IgD-negative memory B cell (primary cell): ENCODE measurements around the gene EXT2. TPM values are rescaled to one million over a fixed set of nuclear protein-coding genes. Genes with fewer than 3 reads are reported as not detected.
A peak's percentile ranks its signal among the peaks of the same experiment; 100 is the strongest.

Experiments used
- H3K27ac Mint-ChIP-seq, 3 donors: one replicate each; pipeline ENCODE4 v1.8.0; 2020 to 2022; ENCODE audit warnings: mild to moderate bottlenecking in 3 of 3, mixed read lengths in 3 of 3, moderate library complexity in 1 of 3
- H3K27me3 Mint-ChIP-seq: one replicate; pipeline ENCODE4 v1.8.0; 2021; ENCODE audit warnings: mixed read lengths
- H3K36me3 Mint-ChIP-seq: one replicate; pipeline ENCODE4 v1.8.0; 2020; ENCODE audit warnings: mild to moderate bottlenecking, mixed read lengths
- H3K4me1 Mint-ChIP-seq, 3 donors: one replicate each; pipeline ENCODE4 v1.8.0; 2020 to 2022; ENCODE audit warnings: mixed read lengths in 3 of 3, mild to moderate bottlenecking in 1 of 3
- H3K4me3 Mint-ChIP-seq, 4 donors: one replicate each; pipeline ENCODE4 v1.8.0; 2020 to 2022; ENCODE audit warnings: mild to moderate bottlenecking in 4 of 4, mixed read lengths in 4 of 4, moderate library complexity in 3 of 4
- H3K9me3 Mint-ChIP-seq, 3 donors: one replicate each; pipeline ENCODE4 v1.8.0; 2020 to 2021; ENCODE audit warnings: mixed read lengths in 3 of 3, mild to moderate bottlenecking in 1 of 3
- polyA plus RNA-seq: library from polyadenylated mRNA; unstranded; fragments of 300-500 nt; fragmentation: Illumina TruSeq; gene quantifications from one replicate; pipeline ENCODE4 v1.2.3, GENCODE V29; 2021

EXT2 gene
- polyA plus RNA-seq, 1 donor from 2014 or later: 21.9 TPM

DNA sequence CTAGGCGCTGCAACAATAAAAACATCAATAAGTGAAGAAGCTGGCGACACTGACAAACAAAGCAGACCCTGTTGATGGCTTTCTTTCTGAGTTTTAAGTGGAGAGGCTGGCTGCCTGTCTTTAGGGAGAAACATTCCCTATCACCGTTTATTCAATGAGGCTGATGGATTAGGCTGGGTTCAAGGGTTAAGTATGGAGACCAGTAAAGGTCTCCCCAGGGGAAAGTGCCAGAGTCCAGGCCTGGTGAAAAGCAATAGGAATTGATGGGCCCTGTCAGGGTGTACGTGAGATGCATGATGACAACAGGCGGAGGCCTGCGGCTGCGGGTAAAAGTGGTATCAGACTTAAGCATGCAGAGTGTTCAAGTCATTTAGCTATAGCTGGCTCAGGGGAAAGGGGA is 111.8 kb downstream of the EXT2 start:
- H3K36me3 Mint-ChIP-seq: peaks cover 34% of the 10 kb centered on the region
- H3K27ac Mint-ChIP-seq: no peak overlapping the region
- H3K27me3 Mint-ChIP-seq: no peaks in the 10 kb centered on the region
- no peaks in the 10 kb centered on the region for H3K4me1 Mint-ChIP-seq
- H3K4me3 Mint-ChIP-seq: no peak overlapping the region
- peaks cover 1 to 18% (median 3%) of the 10 kb centered on the region in 3 donors for H3K9me3 Mint-ChIP-seq

DNA sequence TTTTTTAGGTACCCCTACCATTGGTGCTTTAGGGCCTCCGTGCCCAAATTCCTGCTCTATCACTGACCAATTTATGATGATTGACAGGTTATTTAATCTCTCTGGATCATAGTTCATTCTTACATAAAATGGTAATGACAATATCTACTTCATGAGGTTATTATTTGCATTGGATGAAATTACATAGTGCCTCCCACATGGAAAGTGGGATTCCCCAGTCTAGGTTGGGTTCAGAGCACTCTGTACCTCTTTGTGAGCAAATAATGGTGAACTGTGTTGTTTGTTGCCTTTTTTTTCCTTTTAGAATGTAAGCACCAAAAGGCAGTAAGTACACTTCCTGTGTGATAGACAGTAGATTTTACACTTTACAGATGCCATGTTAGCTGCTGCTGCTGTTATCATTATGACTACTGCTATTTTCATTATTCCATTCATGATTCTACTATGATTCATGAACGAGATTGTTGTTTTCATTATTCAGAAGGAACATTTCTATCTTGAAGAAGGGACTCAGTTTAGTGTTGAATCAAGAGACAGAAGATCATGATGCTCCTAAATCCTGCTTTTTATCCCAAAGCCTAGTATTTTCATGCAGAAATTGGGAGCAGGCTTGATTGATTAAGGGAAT is 113.6 kb downstream of the EXT2 start:
- Mint-ChIP-seq H3K27me3 (no peaks in the 10 kb centered on the region), H3K27ac (peak overlapping the region in 1 of 3 donors; percentile 47), H3K4me3 (no peak overlapping the region), H3K9me3 (peaks cover 3 to 23% (median 3%) of the 10 kb centered on the region in 3 donors), H3K4me1 (no peaks in the 10 kb centered on the region), H3K36me3 (peaks cover 37% of the 10 kb centered on the region)

DNA sequence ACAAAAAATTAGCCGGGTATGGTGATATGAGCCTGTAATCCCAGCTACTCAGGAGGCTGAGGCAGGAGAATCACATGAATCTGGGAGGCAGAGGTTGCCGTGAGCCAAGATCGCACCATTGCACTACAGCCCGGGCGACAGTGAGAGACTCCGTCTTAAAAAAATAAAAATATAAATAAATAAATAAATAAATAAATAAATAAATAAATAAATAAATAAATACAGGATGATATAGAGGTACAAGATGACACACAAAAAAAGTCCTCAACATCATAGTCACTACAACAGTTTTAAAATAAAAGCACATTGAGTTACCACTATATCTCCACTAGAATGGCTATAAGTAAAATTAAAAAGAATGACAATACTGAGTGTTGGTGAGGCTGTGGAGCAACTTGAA is 116.7 kb downstream of the EXT2 start:
- H3K27me3 Mint-ChIP-seq: no peaks in the 10 kb centered on the region
- peak overlapping the region in 1 of 3 donors; percentile 1 for H3K27ac Mint-ChIP-seq
- no peak overlapping the region for H3K4me3 Mint-ChIP-seq

DNA sequence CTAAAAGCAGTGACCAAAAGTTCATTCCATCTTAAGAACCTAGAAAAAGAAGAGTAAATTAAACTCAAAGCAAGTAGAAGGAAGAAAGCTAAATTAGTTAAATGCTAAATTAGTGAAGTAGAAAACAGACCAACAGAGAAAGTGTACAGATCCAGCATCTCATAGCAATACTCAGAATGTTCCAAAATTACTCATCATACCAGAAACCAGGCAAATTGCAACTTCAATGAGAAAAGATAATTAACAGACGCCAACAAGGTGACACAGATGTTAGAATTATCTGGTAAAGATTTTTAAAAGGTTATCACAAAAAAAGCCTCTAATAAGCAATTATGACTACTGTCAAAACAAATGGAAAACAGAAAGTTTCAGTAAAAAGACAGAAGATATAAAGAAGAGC is 117.7 kb downstream of the EXT2 start:
- Mint-ChIP-seq H3K27me3 (no peaks in the 10 kb centered on the region), H3K27ac (peak overlapping the region in 1 of 3 donors; percentile 39), H3K4me1 (no peaks in the 10 kb centered on the region), H3K4me3 (no peak overlapping the region), H3K36me3 (peaks cover 36% of the 10 kb centered on the region), H3K9me3 (peaks cover 3 to 23% (median 5%) of the 10 kb centered on the region in 3 donors)

More for the DNA sequence above, 116.7 kb downstream of the EXT2 start:
- Mint-ChIP-seq H3K9me3 (peaks cover 3 to 23% (median 5%) of the 10 kb centered on the region in 3 donors), H3K4me1 (no peaks in the 10 kb centered on the region), H3K36me3 (peaks cover 38% of the 10 kb centered on the region)

DNA sequence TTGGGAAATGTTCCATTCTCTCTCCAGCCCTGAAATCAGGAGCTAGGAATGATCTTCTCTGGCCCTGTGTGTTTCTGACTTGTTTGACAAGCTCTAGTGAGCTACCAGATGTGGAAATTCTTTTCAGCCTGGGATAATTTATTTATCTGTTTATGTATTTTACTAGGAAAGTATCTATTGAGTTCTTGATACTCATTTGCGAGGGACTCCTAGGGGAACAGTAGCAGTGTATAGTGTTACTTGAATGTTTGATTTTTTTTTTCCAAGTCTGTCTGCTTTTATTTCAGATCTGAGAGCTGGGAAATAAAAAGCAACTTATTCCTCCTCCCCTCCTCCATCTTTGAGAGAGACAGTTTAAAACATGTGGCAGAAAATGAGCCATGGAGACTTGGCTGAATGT is 122.0 kb downstream of the EXT2 start:
- peaks cover 2 to 4% (median 2%) of the 10 kb centered on the region in 3 donors for H3K9me3 Mint-ChIP-seq
- no peak overlapping the region for H3K27ac Mint-ChIP-seq
- peaks cover 25% of the 10 kb centered on the region for H3K36me3 Mint-ChIP-seq
- H3K4me1 Mint-ChIP-seq: no peaks in the 10 kb centered on the region
- no peak overlapping the region for H3K4me3 Mint-ChIP-seq
- no peaks in the 10 kb centered on the region for H3K27me3 Mint-ChIP-seq

DNA sequence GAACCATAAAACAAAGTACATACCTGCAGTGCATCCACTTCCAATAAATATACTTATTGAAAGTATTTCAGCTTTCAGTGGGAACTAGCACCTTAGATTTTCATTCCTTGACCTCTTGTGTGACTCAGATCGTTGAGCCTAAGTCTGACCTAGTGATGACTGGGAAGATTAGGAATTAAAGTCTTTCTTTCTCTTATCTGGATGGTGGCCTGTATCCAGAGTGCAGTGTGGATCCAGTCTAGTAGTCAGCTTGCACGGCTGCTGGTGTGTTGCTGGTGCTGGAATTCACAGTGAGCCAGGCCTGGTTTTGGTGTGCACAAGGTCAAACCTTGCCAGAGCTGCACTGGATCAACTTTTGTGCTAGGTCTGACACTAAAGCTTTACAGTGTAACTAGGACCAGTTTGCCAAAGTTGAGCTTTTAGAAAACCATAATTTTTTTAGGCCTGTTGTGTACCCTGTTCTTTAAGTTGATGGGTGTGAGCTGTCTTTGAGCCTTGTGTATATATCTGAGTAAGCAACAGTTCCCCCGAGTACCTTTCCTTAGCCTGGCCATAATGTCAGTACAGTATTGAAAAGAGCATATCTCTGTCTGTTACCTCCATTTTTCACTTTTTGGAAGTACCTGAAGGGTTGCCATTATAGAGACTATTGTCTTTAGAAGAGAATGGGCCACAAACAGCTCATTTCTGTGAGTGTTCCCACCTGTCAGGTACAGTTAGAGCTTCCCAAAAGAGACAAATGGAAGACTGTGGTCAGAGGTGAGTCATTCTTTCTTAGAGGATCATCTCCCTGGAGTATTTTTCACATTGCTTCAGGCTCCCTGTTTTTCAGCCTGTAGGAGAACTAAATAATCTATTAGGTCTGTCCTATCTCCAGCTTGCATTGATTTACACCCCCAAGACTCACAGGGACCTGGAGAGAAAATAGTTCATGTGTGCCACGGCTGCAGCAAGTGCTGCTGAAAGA is 124.6 kb downstream of the EXT2 start:
- no peak overlapping the region for H3K4me3 Mint-ChIP-seq
- no peaks in the 10 kb centered on the region for H3K27me3 Mint-ChIP-seq
- peaks cover 29% of the 10 kb centered on the region for H3K36me3 Mint-ChIP-seq
- H3K27ac Mint-ChIP-seq: no peak overlapping the region
- H3K9me3 Mint-ChIP-seq: no peaks in the 10 kb centered on the region
- H3K4me1 Mint-ChIP-seq: no peaks in the 10 kb centered on the region

GRCh38 chr11:44221456-44221855 is 126.0 kb downstream of the EXT2 start:
- Mint-ChIP-seq H3K4me3 (no peak overlapping the region), H3K27ac (no peak overlapping the region), H3K9me3 (no peaks in the 10 kb centered on the region), H3K4me1 (no peaks in the 10 kb centered on the region), H3K27me3 (no peaks in the 10 kb centered on the region), H3K36me3 (peaks cover 28% of the 10 kb centered on the region)

GRCh38 chr11:44221992-44222391 is 126.5 kb downstream of the EXT2 start:
- Mint-ChIP-seq H3K27ac (no peak overlapping the region), H3K4me1 (peaks cover 0 to 4% (median 0%) of the 10 kb centered on the region in 3 donors), H3K27me3 (no peaks in the 10 kb centered on the region), H3K36me3 (peaks cover 28% of the 10 kb centered on the region), H3K9me3 (no peaks in the 10 kb centered on the region), H3K4me3 (no peak overlapping the region)

DNA sequence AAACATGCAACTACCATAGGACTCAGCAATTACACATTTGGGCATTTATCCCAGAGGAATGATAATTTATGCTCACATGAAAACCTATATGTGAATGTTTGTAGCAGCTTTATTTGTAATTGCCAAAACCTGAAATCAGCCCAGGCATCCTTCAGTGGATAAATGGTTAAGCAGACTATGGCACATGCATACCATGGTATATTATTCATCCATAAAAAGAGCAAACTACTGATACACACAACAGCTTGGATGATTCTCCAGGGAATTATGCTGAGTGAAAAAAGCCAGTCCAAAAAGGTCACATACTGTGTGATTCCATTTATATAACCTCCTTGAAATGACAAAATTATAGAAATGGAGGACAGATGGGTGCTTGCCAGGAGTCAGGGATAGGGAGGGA is 127.8 kb downstream of the EXT2 start:
- H3K27me3 Mint-ChIP-seq: no peaks in the 10 kb centered on the region
- peaks cover 35% of the 10 kb centered on the region for H3K36me3 Mint-ChIP-seq
- H3K4me3 Mint-ChIP-seq: no peak overlapping the region
- H3K4me1 Mint-ChIP-seq: peaks cover 0 to 7% (median 0%) of the 10 kb centered on the region in 3 donors
- H3K9me3 Mint-ChIP-seq: no peaks in the 10 kb centered on the region
- no peak overlapping the region for H3K27ac Mint-ChIP-seq

GRCh38 chr11:44224867-44225501 is 129.5 kb downstream of the EXT2 start:
- peaks cover 0 to 7% (median 0%) of the 10 kb centered on the region in 3 donors for H3K4me1 Mint-ChIP-seq
- H3K27me3 Mint-ChIP-seq: no peaks in the 10 kb centered on the region
- H3K4me3 Mint-ChIP-seq: no peak overlapping the region
- no peak overlapping the region for H3K27ac Mint-ChIP-seq
- H3K9me3 Mint-ChIP-seq: no peaks in the 10 kb centered on the region
- peaks cover 37% of the 10 kb centered on the region for H3K36me3 Mint-ChIP-seq

DNA sequence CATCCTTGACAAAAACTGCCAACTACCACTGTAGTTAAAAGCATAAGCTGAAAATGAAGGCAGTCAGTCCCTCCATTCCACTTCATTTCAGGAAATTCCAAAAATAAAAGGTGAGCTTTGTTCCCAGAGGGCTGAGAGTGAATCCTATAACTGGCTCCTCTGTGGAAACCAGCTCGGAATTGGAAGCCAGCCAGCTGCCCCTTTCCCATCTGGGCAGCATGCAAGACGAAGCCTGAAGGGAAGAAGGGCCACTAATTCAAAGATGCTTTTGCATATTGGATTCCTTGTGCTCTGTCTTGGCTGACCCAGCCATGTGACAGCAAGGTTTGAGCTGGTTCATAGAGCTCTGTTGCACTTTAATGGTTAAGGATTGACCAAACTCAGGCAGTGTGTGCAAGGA is 131.0 kb downstream of the EXT2 start:
- peak overlapping the region in 1 of 4 donors; percentile 79 for H3K4me3 Mint-ChIP-seq
- H3K27me3 Mint-ChIP-seq: no peaks in the 10 kb centered on the region
- H3K27ac Mint-ChIP-seq: no peak overlapping the region
- H3K9me3 Mint-ChIP-seq: no peaks in the 10 kb centered on the region
- H3K36me3 Mint-ChIP-seq: peaks cover 31% of the 10 kb centered on the region
- H3K4me1 Mint-ChIP-seq: peaks cover 0 to 7% (median 0%) of the 10 kb centered on the region in 3 donors

- peaks cover 0 to 7% (median 0%) of the 10 kb centered on the region in 3 donors for H3K4me1 Mint-ChIP-seq
- peak overlapping the region in 2 of 4 donors; percentile 63 to 79 for H3K4me3 Mint-ChIP-seq
- H3K27me3 Mint-ChIP-seq: no peaks in the 10 kb centered on the region
- H3K27ac Mint-ChIP-seq: no peak overlapping the region
- peaks cover 28% of the 10 kb centered on the region for H3K36me3 Mint-ChIP-seq
- H3K9me3 Mint-ChIP-seq: no peaks in the 10 kb centered on the region
Observed at GRCh38 chr11:44226945-44227344, 131.5 kb downstream of the EXT2 start.

DNA sequence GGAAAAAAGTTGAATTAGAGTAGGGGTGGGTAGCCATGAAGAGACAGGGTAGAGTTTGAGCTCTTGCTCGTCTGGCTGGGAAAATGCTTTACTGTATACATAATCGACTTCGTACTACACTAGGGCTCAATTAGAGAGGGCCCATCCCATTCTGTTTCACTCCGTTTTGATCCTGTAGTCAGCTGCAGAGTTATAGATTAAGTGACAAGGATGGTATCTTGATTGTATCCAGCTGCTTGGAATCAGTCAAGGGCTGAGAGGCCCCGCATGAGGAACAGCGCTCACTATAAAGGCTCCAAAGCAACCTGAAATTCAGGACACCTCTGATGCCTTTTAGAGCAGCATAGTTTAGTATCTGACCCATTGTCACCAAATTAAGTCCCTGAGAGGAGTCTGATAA is 132.9 kb downstream of the EXT2 start:
- H3K36me3 Mint-ChIP-seq: peaks cover 19% of the 10 kb centered on the region
- H3K4me1 Mint-ChIP-seq: peaks cover 0 to 7% (median 0%) of the 10 kb centered on the region in 3 donors
- H3K27ac Mint-ChIP-seq: peak overlapping the region in 1 of 3 donors; percentile 50
- H3K27me3 Mint-ChIP-seq: no peaks in the 10 kb centered on the region
- H3K9me3 Mint-ChIP-seq: no peaks in the 10 kb centered on the region
- H3K4me3 Mint-ChIP-seq: no peak overlapping the region

DNA sequence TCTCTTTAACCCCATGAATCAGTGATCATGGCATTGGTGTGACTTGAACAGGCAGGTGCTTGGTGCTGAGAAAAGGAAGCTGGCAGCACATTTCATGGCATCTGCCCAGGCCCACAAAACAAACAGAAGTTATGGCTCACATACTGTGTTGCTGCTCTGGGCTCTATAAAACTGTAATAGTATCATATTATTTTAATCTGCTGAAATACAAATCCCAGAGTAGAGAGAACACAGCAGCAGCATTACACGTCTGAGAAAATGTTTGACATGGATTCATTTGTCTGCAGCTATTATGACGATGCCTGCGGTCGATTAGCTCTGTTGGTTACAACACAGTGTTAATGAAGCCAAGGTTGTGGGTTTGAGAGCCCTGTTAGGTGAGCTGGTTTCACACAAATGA is 133.6 kb downstream of the EXT2 start:
- Mint-ChIP-seq H3K4me1 (peaks cover 0 to 7% (median 0%) of the 10 kb centered on the region in 3 donors), H3K36me3 (peaks cover 19% of the 10 kb centered on the region), H3K9me3 (no peaks in the 10 kb centered on the region), H3K27me3 (no peaks in the 10 kb centered on the region), H3K27ac (no peak overlapping the region), H3K4me3 (no peak overlapping the region)

DNA sequence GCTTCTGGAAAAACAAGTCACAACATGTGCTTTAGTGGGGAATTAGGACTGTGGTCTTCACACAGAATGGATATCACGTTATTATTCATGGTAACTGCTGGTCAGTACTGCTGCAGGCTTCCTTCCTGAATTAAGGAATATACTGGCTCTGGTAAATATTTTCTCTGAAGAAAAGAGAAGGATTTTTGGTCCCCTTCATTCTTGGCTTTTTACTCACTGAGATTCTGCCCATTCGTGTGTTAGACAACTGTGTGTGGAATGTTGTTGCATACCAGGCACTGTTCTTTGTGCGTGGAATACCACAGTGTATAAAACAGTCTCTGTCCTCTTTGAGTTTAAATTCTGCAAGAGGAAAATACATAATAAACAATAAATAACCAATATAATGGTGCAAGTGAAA is 134.1 kb downstream of the EXT2 start:
- Mint-ChIP-seq H3K27me3 (no peaks in the 10 kb centered on the region), H3K36me3 (peaks cover 19% of the 10 kb centered on the region), H3K4me3 (peak overlapping the region in 1 of 4 donors; percentile 39), H3K9me3 (no peaks in the 10 kb centered on the region), H3K4me1 (peaks cover 0 to 7% (median 0%) of the 10 kb centered on the region in 3 donors), H3K27ac (no peak overlapping the region)
